ENCODE results near the gene FBP1.
A peak's percentile ranks its signal among the peaks of the same experiment; 100 is the strongest.

FBP1 gene

GRCh38 chr9:94639061-94639998, at the start of gene FBP1:
TSS of gene FBP1 (minus strand) at chr9:94639518. CDS start at chr9:94639310, 208 bp downstream.
- DNase-seq, result peak; percentile 21

GRCh38 chr9:94687451-94687850, 48.1 kb upstream of the FBP1 start:
- DNase-seq, result no peak

- no peak for DNase-seq
Measured at GRCh38 chr9:94685359-94685758, 46.0 kb upstream of the FBP1 start.

- DNase-seq, result peak; percentile 35
Measured at GRCh38 chr9:94681508-94681907, 42.2 kb upstream of the FBP1 start.

- no peak for DNase-seq
Measured at GRCh38 chr9:94680621-94681020, 41.3 kb upstream of the FBP1 start.

- DNase-seq, result no peak
Measured at GRCh38 chr9:94680020-94680419, 40.7 kb upstream of the FBP1 start.

- no peak for DNase-seq
Measured at GRCh38 chr9:94679587-94679986, 40.3 kb upstream of the FBP1 start.

- no peak for DNase-seq
Measured at GRCh38 chr9:94677929-94678328, 38.6 kb upstream of the FBP1 start.

- DNase-seq, result no peak
Measured at GRCh38 chr9:94676446-94677131, 37.3 kb upstream of the FBP1 start.

GRCh38 chr9:94675008-94675881, 35.9 kb upstream of the FBP1 start:
- no peak for DNase-seq

- DNase-seq, result no peak
Measured at GRCh38 chr9:94672811-94673487, 33.6 kb upstream of the FBP1 start.

GRCh38 chr9:94668928-94669729, 29.8 kb upstream of the FBP1 start:
- peak; percentile 19 for DNase-seq

- DNase-seq, result no peak
Measured at GRCh38 chr9:94668418-94668927, 29.2 kb upstream of the FBP1 start.

- DNase-seq, result no peak
Measured at GRCh38 chr9:94666364-94667099, 27.2 kb upstream of the FBP1 start.

- DNase-seq, result no peak
Measured at GRCh38 chr9:94665613-94666012, 26.3 kb upstream of the FBP1 start.

GRCh38 chr9:94664801-94665200, 25.5 kb upstream of the FBP1 start:
- no peak for DNase-seq

- no peak for DNase-seq
Measured at GRCh38 chr9:94663640-94664039, 24.3 kb upstream of the FBP1 start.

GRCh38 chr9:94663140-94663539, 23.8 kb upstream of the FBP1 start:
- DNase-seq, result no peak

GRCh38 chr9:94657021-94657725, 17.9 kb upstream of the FBP1 start:
- no peak for DNase-seq

- DNase-seq, result no peak
Measured at GRCh38 chr9:94656200-94656599, 16.9 kb upstream of the FBP1 start.

Measured in activated T-cell treated with anti-CD3 and anti-CD28 coated beads for 4 hours (primary cell).